CD4-positive, alpha-beta T cell treated with Interleukin-17A for 4 hours (primary cell): ENCODE data around the gene GIPC2.
"Not testable (repeated sequence)": the region's sequence is repeated elsewhere in the genome, so short reads cannot be mapped to it uniquely, and the experiment has no call there.

Experiments used
- DNase-seq: peaks from one replicate; pipeline ENCODE4 v3.0.0-alpha.2; 2020; ENCODE audit warnings: mixed read lengths

GIPC2 gene

GRCh38 chr1:78101051-78101450, 55.3 kb downstream of the GIPC2 start:
- DNase-seq: no peak

- DNase-seq: no peak
These were observed 55.7 kb downstream of the GIPC2 start for GRCh38 chr1:78101514-78101913.

GRCh38 chr1:78102082-78102481, 56.3 kb downstream of the GIPC2 start:
- no peak for DNase-seq

- no peak for DNase-seq
These were observed 57.1 kb downstream of the GIPC2 start for GRCh38 chr1:78102916-78103315.

GRCh38 chr1:78104322-78104721, 58.6 kb downstream of the GIPC2 start:
- DNase-seq: no peak

- DNase-seq: not testable (repeated sequence)
These were observed 63.9 kb downstream of the GIPC2 start for GRCh38 chr1:78109659-78110058.

- DNase-seq: no peak
These were observed 67.6 kb downstream of the GIPC2 start for GRCh38 chr1:78113156-78113916.

GRCh38 chr1:78114034-78114956, 68.5 kb downstream of the GIPC2 start:
- DNase-seq: peak; percentile 54

- DNase-seq: not testable (repeated sequence)
These were observed 74.7 kb downstream of the GIPC2 start for GRCh38 chr1:78120485-78120884.

GRCh38 chr1:78121710-78122109, 75.9 kb downstream of the GIPC2 start:
- DNase-seq: no peak

- no peak for DNase-seq
These were observed 76.6 kb downstream of the GIPC2 start for GRCh38 chr1:78122389-78122788.

- no peak for DNase-seq
These were observed 80.7 kb downstream of the GIPC2 start for GRCh38 chr1:78126506-78126905.

GRCh38 chr1:78132174-78132947, 86.6 kb downstream of the GIPC2 start:
- no peak for DNase-seq

GRCh38 chr1:78132948-78133322, 87.2 kb downstream of the GIPC2 start:
- DNase-seq: no peak

- no peak for DNase-seq
These were observed 90.9 kb downstream of the GIPC2 start for GRCh38 chr1:78136680-78137079.

GRCh38 chr1:78141531-78142231, 95.9 kb downstream of the GIPC2 start:
- DNase-seq: no peak

GRCh38 chr1:78142736-78143135, 97.0 kb downstream of the GIPC2 start:
- DNase-seq: peak; percentile 3

GRCh38 chr1:78143152-78143551, 97.4 kb downstream of the GIPC2 start:
- DNase-seq: no peak

- DNase-seq: no peak
These were observed 97.9 kb downstream of the GIPC2 start for GRCh38 chr1:78143673-78144072.

- DNase-seq: peak; percentile 33
These were observed 99.4 kb downstream of the GIPC2 start for GRCh38 chr1:78145105-78145580.

- no peak for DNase-seq
These were observed 100.5 kb downstream of the GIPC2 start for GRCh38 chr1:78146205-78146771.

- DNase-seq: no peak
These were observed 101.3 kb downstream of the GIPC2 start for GRCh38 chr1:78147031-78147430.
